HG03571 (cell line): ENCODE measurements around the gene EPYC.
"Not testable (repeated sequence)": the region's sequence is repeated elsewhere in the genome, so short reads cannot be mapped to it uniquely, and the experiment has no call there.

ENCODE experiments used
- ATAC-seq: cut with Tn5 transposase; IDR thresholded peaks from one replicate; pipeline ENCODE4 v1.9.1; 2021; ENCODE audit not compliant: unreplicated experiment

EPYC gene

GRCh38 chr12:90991952-90992465 is 12.8 kb downstream of the EPYC start:
- no peak for ATAC-seq

- no peak for ATAC-seq
Measured at GRCh38 chr12:90990611-90991010, 14.2 kb downstream of the EPYC start.

GRCh38 chr12:90989686-90990111 is 15.1 kb downstream of the EPYC start:
- no peak for ATAC-seq

GRCh38 chr12:90987520-90987919 is 17.3 kb downstream of the EPYC start:
- no peak for ATAC-seq

GRCh38 chr12:90987101-90987500 is 17.7 kb downstream of the EPYC start:
- no peak for ATAC-seq

GRCh38 chr12:90985331-90985730 is 19.4 kb downstream of the EPYC start:
- ATAC-seq: not testable (repeated sequence)

GRCh38 chr12:90984114-90984513 is 20.7 kb downstream of the EPYC start:
- ATAC-seq: no peak

GRCh38 chr12:90982170-90982569 is 22.6 kb downstream of the EPYC start:
- ATAC-seq: no peak

GRCh38 chr12:90979951-90980350 is 24.8 kb downstream of the EPYC start:
- no peak for ATAC-seq

GRCh38 chr12:90979019-90979418 is 25.8 kb downstream of the EPYC start:
- no peak for ATAC-seq

GRCh38 chr12:90978117-90978770 is 26.5 kb downstream of the EPYC start:
- peak; percentile 77 for ATAC-seq

- ATAC-seq: no peak
Measured at GRCh38 chr12:90977224-90977623, 27.5 kb downstream of the EPYC start.

GRCh38 chr12:90974286-90974685 is 30.5 kb downstream of the EPYC start:
- no peak for ATAC-seq

GRCh38 chr12:90972226-90972625 is 32.5 kb downstream of the EPYC start:
- no peak for ATAC-seq

GRCh38 chr12:90970911-90971310 is 33.9 kb downstream of the EPYC start:
- ATAC-seq: no peak

GRCh38 chr12:90970471-90970870 is 34.3 kb downstream of the EPYC start:
- no peak for ATAC-seq

GRCh38 chr12:90969851-90970250 is 34.9 kb downstream of the EPYC start:
- no peak for ATAC-seq

GRCh38 chr12:90969346-90969745 is 35.4 kb downstream of the EPYC start:
- no peak for ATAC-seq

- ATAC-seq: no peak
Measured at GRCh38 chr12:90965204-90965603, 39.6 kb downstream of the EPYC start.

- ATAC-seq: no peak
Measured at GRCh38 chr12:90964616-90965015, 40.2 kb downstream of the EPYC start.

GRCh38 chr12:90963946-90964345 is 40.8 kb downstream of the EPYC start:
- ATAC-seq: no peak

GRCh38 chr12:90961154-90961553 is 43.6 kb downstream of the EPYC start:
- ATAC-seq: no peak

- no peak for ATAC-seq
Measured at GRCh38 chr12:90959538-90960139, 45.1 kb downstream of the EPYC start.
